SK-N-SH treated with all-trans-retinoic acid at 6 μM for 48 hours (cell line): ENCODE results near the gene CBFA2T3.
"Not testable (repeated sequence)": the region's sequence is repeated elsewhere in the genome, so short reads cannot be mapped to it uniquely, and the experiment has no call there.

Source experiments
- ATAC-seq: fragments of 200-7000 bp; cut with Tn5 transposase; 3 replicates; pipeline ENCODE4 v1.9.1; 2020; ENCODE audit warnings: mild to moderate bottlenecking, moderate library complexity
- ARNTL ChIP-seq: fragments of 450-650 bp; formaldehyde crosslinking; IDR thresholded peaks from 2 replicates; pipeline ENCODE4 v1.5.0; 2020; ENCODE audit warnings: low read depth, mild to moderate bottlenecking, moderate library complexity, borderline replicate concordance
- CSDC2 ChIP-seq: fragments of 250-450 bp; sonication (Bioruptor Pico); IDR thresholded peaks from 2 replicates; pipeline ENCODE4 v1.5.0; 2020; ENCODE audit warnings: mild to moderate bottlenecking, moderate library complexity
- ISL1 ChIP-seq: fragments of 250-450 bp; sonication (Bioruptor Pico); IDR thresholded peaks from 2 replicates; pipeline ENCODE4 v2.1.2; 2022; ENCODE audit warnings: mild to moderate bottlenecking, moderate library complexity
- OSR1 ChIP-seq: fragments of 250-450 bp; sonication (Bioruptor Pico); IDR thresholded peaks from 2 replicates; pipeline ENCODE4 v1.8.0; 2022; ENCODE audit warnings: moderate library complexity, mild to moderate bottlenecking, inconsistent platforms
- PPARA ChIP-seq: fragments of 250-450 bp; sonication (Bioruptor Pico); IDR thresholded peaks from 2 replicates; pipeline ENCODE4 v1.5.0; 2020; ENCODE audit warnings: mild to moderate bottlenecking, borderline replicate concordance
- RARB ChIP-seq: fragments of 250-450 bp; sonication (Bioruptor Pico); IDR thresholded peaks from 2 replicates; pipeline ENCODE4 v1.8.0; 2021; ENCODE audit warnings: mild to moderate bottlenecking, moderate library complexity
- SNAI2 ChIP-seq: fragments of 250-450 bp; sonication (Bioruptor Pico); IDR thresholded peaks from 2 replicates; pipeline ENCODE4 v1.5.0; 2020; ENCODE audit warnings: mild to moderate bottlenecking, moderate library complexity
- TCF4 ChIP-seq: fragments of 250-450 bp; sonication (Bioruptor Pico); IDR thresholded peaks from 2 replicates; pipeline ENCODE4 v1.8.0; 2021; ENCODE audit warnings: mild to moderate bottlenecking, moderate library complexity, borderline replicate concordance
- TOX ChIP-seq: fragments of 250-450 bp; sonication (Bioruptor Pico); IDR thresholded peaks from 2 replicates; pipeline ENCODE4 v1.8.0; 2021; ENCODE audit warnings: mild to moderate bottlenecking, moderate library complexity, borderline replicate concordance
- ZC3H10 ChIP-seq: fragments of 250-450 bp; sonication (Bioruptor Pico); IDR thresholded peaks from 2 replicates; pipeline ENCODE4 v1.5.1; 2021; ENCODE audit warnings: mild to moderate bottlenecking, moderate library complexity
- ZFP3 ChIP-seq: fragments of 250-450 bp; sonication (Bioruptor Pico); IDR thresholded peaks from 2 replicates; pipeline ENCODE4 v1.5.0; 2020; ENCODE audit warnings: mild to moderate bottlenecking, moderate library complexity
- ZNF565 ChIP-seq: fragments of 450-650 bp; formaldehyde crosslinking; conservative IDR thresholded peaks from 2 replicates; pipeline ENCODE4 v1.5.0; 2020; ENCODE audit warnings: low read depth, mild to moderate bottlenecking, moderate library complexity
- ZNF70 ChIP-seq: fragments of 450-650 bp; formaldehyde crosslinking; IDR thresholded peaks from 2 replicates; pipeline ENCODE4 v1.5.0; 2020; ENCODE audit warnings: mild to moderate bottlenecking, moderate library complexity
- ZNF8 ChIP-seq: fragments of 450-650 bp; formaldehyde crosslinking; IDR thresholded peaks from 2 replicates; pipeline ENCODE4 v1.5.0; 2020; ENCODE audit warnings: mild to moderate bottlenecking, moderate library complexity
- TF ChIP-seq, protein P1 (sequence below): fragments of 250-450 bp; sonication (Bioruptor Pico); IDR thresholded peaks from 2 replicates; pipeline ENCODE4 v1.5.0; 2020; ENCODE audit warnings: mild to moderate bottlenecking, moderate library complexity
- TF ChIP-seq, protein P2 (sequence below): fragments of 250-450 bp; sonication (Bioruptor Pico); IDR thresholded peaks from 2 replicates; pipeline ENCODE4 v1.8.0; 2021; ENCODE audit warnings: low read depth, mild to moderate bottlenecking, moderate library complexity, borderline replicate concordance
- TF ChIP-seq, protein P3 (sequence below): fragments of 250-450 bp; sonication (Bioruptor Pico); IDR thresholded peaks from 2 replicates; pipeline ENCODE4 v1.8.0; 2020; ENCODE audit warnings: mild to moderate bottlenecking, moderate library complexity, borderline replicate concordance
- TF ChIP-seq, protein P4 (sequence below): fragments of 250-450 bp; sonication (Bioruptor Pico); IDR thresholded peaks from 2 replicates; pipeline ENCODE4 v1.5.1; 2020; ENCODE audit warnings: low read depth, mild to moderate bottlenecking, moderate library complexity
- TF ChIP-seq, protein P5 (sequence below): fragments of 250-450 bp; sonication (Bioruptor Pico); IDR thresholded peaks from 2 replicates; pipeline ENCODE4 v1.5.1; 2021; ENCODE audit warnings: mild to moderate bottlenecking, moderate library complexity

CBFA2T3 gene

DNA sequence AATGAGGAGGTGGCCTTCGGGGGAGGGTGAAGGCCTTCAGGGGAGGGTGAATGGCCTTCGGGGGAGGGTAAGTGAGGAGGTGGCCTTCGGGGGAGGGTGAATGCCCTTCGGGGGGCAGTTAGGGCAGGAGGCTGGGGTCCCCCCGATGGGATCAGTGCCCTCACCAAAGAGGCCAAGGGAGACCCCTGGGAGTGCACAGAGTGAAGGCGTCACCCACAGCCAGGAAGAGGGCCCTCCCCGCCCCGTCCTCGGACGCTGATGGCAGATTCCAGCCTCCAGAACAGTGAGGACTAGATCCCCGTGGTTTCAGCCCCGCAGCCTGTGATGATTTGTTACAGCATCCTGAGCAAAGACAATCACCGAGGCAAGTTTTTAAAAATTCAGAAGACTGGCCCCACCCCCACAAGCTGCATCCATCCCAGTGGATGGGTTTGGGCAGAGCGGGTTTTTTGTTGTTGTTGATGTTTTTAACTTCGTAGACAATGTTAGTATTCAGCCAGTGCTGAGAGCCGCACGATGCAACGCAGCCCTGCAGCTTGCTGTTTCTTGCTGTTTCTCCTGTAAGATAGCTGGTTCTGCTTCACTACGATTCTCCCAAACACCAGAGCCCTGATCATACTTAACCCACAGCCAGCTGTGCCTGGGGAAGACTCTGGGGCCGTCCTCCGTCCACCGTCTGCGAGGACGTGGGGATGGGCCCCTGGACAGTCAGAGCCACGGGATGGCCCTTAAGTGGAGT, 40.7 kb upstream of the CBFA2T3 start:
- ATAC-seq = no peak; the same call in 2 of the 3 replicates
- TF ChIP-seq ARNTL (CRISPR knock-in tag) (no peak), TCF4 (CRISPR knock-in tag) (no peak), ZNF70 (CRISPR knock-in tag) (no peak), ZNF8 (CRISPR knock-in tag) (no peak), CSDC2 (no peak), TOX (CRISPR knock-in tag) (no peak), SNAI2 (CRISPR knock-in tag) (no peak), PPARA (CRISPR knock-in tag) (no peak), ZNF565 (CRISPR knock-in tag) (no peak), ISL1 (CRISPR knock-in tag) (no peak), ZFP3 (no peak), ZC3H10 (CRISPR knock-in tag) (no peak), OSR1 (no peak), RARB (CRISPR knock-in tag) (no peak)
- TF ChIP-seq, protein P1, sequence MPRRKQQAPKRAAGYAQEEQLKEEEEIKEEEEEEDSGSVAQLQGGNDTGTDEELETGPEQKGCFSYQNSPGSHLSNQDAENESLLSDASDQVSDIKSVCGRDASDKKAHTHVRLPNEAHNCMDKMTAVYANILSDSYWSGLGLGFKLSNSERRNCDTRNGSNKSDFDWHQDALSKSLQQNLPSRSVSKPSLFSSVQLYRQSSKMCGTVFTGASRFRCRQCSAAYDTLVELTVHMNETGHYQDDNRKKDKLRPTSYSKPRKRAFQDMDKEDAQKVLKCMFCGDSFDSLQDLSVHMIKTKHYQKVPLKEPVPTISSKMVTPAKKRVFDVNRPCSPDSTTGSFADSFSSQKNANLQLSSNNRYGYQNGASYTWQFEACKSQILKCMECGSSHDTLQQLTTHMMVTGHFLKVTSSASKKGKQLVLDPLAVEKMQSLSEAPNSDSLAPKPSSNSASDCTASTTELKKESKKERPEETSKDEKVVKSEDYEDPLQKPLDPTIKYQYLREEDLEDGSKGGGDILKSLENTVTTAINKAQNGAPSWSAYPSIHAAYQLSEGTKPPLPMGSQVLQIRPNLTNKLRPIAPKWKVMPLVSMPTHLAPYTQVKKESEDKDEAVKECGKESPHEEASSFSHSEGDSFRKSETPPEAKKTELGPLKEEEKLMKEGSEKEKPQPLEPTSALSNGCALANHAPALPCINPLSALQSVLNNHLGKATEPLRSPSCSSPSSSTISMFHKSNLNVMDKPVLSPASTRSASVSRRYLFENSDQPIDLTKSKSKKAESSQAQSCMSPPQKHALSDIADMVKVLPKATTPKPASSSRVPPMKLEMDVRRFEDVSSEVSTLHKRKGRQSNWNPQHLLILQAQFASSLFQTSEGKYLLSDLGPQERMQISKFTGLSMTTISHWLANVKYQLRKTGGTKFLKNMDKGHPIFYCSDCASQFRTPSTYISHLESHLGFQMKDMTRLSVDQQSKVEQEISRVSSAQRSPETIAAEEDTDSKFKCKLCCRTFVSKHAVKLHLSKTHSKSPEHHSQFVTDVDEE = no peak
- TF ChIP-seq, protein P2, sequence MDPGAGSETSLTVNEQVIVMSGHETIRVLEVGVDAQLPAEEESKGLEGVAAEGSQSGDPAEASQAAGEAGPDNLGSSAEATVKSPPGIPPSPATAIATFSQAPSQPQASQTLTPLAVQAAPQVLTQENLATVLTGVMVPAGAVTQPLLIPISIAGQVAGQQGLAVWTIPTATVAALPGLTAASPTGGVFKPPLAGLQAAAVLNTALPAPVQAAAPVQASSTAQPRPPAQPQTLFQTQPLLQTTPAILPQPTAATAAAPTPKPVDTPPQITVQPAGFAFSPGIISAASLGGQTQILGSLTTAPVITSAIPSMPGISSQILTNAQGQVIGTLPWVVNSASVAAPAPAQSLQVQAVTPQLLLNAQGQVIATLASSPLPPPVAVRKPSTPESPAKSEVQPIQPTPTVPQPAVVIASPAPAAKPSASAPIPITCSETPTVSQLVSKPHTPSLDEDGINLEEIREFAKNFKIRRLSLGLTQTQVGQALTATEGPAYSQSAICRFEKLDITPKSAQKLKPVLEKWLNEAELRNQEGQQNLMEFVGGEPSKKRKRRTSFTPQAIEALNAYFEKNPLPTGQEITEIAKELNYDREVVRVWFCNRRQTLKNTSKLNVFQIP (CRISPR knock-in tag) = no peak
- TF ChIP-seq, protein P3, sequence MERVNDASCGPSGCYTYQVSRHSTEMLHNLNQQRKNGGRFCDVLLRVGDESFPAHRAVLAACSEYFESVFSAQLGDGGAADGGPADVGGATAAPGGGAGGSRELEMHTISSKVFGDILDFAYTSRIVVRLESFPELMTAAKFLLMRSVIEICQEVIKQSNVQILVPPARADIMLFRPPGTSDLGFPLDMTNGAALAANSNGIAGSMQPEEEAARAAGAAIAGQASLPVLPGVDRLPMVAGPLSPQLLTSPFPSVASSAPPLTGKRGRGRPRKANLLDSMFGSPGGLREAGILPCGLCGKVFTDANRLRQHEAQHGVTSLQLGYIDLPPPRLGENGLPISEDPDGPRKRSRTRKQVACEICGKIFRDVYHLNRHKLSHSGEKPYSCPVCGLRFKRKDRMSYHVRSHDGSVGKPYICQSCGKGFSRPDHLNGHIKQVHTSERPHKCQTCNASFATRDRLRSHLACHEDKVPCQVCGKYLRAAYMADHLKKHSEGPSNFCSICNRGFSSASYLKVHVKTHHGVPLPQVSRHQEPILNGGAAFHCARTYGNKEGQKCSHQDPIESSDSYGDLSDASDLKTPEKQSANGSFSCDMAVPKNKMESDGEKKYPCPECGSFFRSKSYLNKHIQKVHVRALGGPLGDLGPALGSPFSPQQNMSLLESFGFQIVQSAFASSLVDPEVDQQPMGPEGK (CRISPR knock-in tag) = no peak
- TF ChIP-seq, protein P4, sequence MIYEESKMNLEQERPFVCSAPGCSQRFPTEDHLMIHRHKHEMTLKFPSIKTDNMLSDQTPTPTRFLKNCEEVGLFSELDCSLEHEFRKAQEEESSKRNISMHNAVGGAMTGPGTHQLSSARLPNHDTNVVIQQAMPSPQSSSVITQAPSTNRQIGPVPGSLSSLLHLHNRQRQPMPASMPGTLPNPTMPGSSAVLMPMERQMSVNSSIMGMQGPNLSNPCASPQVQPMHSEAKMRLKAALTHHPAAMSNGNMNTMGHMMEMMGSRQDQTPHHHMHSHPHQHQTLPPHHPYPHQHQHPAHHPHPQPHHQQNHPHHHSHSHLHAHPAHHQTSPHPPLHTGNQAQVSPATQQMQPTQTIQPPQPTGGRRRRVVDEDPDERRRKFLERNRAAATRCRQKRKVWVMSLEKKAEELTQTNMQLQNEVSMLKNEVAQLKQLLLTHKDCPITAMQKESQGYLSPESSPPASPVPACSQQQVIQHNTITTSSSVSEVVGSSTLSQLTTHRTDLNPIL (CRISPR knock-in tag) = no peak
- TF ChIP-seq, protein P5, sequence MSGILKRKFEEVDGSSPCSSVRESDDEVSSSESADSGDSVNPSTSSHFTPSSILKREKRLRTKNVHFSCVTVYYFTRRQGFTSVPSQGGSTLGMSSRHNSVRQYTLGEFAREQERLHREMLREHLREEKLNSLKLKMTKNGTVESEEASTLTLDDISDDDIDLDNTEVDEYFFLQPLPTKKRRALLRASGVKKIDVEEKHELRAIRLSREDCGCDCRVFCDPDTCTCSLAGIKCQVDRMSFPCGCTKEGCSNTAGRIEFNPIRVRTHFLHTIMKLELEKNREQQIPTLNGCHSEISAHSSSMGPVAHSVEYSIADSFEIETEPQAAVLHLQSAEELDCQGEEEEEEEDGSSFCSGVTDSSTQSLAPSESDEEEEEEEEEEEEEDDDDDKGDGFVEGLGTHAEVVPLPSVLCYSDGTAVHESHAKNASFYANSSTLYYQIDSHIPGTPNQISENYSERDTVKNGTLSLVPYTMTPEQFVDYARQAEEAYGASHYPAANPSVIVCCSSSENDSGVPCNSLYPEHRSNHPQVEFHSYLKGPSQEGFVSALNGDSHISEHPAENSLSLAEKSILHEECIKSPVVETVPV (CRISPR knock-in tag) = no peak

DNA sequence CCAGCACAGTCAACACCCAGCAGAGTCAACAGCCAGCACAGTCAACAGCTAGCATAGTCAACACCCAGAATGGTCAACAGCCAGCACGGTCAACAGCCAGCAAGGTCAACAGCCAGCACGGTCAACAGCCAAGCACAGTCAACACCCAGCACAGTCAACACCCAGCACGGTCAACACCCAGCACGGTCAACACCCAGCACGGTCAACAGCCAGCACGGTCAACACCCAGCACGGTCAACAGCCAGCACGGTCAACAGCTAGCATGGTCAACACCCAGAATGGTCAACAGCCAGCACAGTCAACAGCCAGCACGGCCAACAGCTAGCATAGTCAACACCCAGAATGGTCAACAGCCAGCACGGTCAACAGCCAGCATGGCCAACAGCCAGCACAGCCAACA, 39.6 kb upstream of the CBFA2T3 start:
- not testable (repeated sequence) for ATAC-seq

DNA sequence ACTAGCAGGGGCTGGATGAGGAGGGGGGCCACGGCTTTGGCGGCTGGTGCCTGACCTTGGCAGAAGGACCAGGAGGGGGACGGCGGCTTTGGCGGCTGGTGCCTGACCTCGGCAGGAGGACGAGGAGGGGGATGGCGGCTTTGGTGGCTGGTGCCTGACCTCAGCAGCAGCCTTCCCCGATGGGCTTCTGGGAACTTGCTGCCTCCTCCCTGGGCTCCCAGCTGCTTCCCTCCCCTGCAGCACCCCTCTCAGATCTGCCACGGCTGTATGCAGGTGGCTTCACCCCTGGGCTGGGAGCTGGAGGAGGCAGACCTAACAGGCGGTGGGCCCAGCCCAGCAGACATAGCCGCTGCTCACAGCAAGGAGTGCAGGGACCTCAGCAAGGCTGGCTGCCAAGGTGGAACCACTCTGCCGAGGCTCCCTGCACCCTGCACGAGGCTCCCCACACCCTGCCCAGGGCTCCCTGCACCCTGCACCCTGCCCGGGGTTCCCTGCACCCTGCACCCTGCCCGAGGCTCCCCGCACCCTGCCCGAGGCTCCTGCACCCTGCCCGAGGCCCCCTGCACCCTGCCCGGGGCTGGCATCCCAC, 38.4 kb upstream of the CBFA2T3 start:
- ATAC-seq = no peak
- TF ChIP-seq ZNF565 (CRISPR knock-in tag) (no peak), ZFP3 (no peak), RARB (CRISPR knock-in tag) (no peak)
